ENCODE measurements around the gene PLA2G2C.

DNA sequence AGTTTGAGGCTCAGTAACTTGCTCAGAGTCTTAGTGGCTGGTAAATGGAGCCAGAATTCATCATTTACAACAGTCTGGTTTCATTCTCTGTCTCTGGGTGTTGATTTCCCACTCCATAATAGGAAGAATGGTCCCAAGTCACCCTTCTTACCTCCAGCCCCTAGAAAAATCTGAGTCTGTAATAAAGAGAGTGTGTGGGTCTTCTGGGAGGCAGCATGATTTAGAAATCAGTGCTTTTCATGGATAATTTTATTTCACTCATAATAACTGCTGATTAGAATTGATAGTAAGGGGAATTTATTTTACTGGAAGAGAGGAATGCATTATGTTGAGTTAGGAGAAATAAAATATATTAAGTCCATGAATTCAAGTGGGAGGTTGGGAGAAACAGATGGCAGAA, 69.1 kb downstream of the PLA2G2C start:
- TF ChIP-seq, protein P1, sequence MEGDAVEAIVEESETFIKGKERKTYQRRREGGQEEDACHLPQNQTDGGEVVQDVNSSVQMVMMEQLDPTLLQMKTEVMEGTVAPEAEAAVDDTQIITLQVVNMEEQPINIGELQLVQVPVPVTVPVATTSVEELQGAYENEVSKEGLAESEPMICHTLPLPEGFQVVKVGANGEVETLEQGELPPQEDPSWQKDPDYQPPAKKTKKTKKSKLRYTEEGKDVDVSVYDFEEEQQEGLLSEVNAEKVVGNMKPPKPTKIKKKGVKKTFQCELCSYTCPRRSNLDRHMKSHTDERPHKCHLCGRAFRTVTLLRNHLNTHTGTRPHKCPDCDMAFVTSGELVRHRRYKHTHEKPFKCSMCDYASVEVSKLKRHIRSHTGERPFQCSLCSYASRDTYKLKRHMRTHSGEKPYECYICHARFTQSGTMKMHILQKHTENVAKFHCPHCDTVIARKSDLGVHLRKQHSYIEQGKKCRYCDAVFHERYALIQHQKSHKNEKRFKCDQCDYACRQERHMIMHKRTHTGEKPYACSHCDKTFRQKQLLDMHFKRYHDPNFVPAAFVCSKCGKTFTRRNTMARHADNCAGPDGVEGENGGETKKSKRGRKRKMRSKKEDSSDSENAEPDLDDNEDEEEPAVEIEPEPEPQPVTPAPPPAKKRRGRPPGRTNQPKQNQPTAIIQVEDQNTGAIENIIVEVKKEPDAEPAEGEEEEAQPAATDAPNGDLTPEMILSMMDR (IDR thresholded peaks at IDR 0.05) = no peak
- TF ChIP-seq POLR2A (IDR thresholded peaks at IDR 0.05) = no peak
